Kidney glomerular epithelial cell (primary cell): Measurements from ENCODE around the gene EIF1.

Experiments
- DNase-seq: peaks from one replicate; lab custom pipeline; 2025; lab: John Stamatoyannopoulos, UW

EIF1 gene

DNA sequence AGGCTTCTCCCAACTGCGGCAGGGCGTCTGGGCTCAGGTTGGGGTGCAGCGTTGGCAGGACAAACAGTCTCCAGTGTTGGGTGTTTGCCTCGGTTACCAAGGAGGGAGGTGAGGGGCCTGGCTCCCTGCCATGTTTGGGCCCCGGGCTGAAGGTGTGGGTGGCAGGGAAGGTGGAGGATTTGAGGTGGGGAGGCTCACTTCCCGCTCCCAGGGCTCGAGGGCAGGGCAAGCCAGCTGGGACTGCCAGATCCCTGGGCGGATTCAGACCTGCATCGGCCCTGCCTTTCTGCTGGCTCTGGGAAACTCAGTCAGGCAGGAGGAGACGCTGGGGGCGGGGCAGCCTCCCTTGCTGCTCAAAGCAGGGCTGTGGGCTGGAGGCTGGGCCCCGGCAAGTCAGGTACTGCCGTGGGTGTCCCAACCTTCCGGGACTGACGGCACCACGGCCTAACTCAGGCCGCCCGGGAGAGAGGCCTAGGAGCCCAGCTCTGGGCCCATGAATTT, 33.0 kb upstream of the EIF1 start:
- peak; percentile 30 for DNase-seq

DNA sequence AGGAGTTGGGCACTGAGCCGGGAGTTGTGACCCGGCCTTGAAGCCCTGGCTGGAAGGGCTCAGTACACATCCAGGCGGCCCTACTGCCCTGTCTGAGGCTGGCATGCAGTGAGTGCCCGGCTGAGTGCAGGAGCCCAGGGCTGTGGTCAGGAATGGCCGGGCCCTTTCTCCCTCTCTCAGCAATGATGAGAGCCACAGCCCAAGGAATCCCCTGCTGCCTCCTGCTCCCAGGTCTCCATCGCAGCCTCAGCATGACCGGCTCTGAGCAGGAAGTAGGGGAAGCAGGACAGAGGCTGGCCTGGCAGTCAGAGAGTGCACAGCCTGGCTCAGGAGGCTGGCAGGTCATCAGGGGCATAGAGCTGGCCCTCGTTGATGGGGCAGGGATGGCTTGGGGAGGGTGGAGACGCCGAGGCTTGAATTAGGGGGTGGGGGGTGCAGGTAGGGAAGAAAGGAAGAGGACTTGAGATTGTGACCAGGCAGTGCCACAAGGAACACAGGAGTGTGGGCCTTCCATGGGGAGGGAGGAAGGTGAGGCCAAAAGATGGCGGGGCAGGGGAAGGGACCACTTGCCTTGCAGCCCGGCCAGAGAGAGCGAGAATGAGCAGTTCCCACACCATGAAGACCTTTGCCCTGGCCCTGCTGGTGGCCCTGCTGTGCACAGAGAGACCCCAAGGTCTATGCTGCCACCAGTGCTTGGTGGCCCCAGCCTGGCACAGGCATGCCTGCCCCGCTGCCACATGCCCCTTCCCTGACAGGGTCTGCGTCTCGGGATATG, 32.2 kb upstream of the EIF1 start:
- no peak for DNase-seq

DNA sequence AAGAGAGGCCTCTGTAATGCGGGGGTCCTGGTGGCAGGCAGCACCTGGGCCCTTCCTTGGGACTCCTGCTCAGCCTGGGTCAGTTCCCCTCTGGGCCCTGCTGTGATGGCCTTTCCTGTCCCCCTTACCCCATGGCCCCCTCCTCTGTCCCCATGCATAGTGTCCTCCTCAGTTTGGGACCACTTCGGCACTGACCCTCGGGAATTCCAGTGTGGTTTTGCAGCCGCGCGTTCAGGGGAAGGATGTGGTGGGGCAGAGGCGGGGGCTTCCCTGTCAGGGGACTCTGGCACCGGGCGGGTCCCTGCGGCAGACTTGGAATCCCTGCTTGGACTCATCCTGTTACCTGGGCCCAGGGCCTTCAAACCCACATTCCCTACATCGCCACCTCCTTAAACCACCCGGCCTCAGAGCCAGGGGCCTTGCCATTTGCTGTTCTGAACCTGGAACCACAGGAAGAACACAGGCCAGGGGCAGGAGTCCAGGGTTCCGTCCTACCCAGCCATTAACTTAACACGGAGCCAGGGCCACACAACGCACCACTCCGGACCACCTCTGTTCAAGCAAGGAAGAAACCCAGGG, 31.4 kb upstream of the EIF1 start:
- no peak for DNase-seq

DNA sequence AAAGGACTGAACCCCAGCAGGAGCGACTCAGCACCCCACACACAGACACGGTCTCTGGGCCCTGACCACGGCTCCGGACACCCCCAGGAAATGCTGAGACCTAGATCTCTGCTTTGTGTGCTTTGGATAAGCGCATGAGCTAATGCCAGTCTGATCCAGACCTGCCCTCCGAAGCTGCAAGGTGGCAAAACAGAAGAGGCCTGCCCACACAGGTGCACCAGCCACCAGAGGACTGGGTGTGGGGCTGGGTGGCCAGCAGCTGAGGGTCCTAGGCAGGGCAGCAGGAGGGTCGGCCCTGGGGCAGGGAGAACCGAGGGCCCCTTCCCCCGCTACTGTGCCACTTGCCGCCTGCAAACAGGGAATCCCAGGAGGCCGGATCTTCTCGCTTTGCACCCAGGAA, 30.7 kb upstream of the EIF1 start:
- DNase-seq = no peak

DNA sequence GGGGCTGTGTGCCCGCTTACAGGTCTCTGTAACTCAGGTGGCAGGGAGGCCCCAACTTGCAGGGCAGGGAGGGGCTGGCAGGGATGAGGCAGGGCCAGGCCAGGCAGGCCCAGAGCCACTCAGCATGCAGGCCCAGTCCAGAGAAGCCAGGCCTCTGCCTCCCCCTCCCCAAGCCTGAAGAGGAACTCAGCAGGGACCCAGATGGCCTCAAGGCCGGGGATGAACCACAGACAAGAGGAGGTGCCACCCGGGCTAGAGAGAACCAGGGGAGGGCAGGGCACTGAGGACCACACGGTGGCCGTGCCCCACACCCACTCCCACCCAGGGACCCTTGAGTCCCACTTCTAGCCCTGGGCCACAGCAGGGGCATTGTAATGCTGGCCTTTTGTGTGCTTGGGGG, 29.8 kb upstream of the EIF1 start:
- no peak for DNase-seq

DNA sequence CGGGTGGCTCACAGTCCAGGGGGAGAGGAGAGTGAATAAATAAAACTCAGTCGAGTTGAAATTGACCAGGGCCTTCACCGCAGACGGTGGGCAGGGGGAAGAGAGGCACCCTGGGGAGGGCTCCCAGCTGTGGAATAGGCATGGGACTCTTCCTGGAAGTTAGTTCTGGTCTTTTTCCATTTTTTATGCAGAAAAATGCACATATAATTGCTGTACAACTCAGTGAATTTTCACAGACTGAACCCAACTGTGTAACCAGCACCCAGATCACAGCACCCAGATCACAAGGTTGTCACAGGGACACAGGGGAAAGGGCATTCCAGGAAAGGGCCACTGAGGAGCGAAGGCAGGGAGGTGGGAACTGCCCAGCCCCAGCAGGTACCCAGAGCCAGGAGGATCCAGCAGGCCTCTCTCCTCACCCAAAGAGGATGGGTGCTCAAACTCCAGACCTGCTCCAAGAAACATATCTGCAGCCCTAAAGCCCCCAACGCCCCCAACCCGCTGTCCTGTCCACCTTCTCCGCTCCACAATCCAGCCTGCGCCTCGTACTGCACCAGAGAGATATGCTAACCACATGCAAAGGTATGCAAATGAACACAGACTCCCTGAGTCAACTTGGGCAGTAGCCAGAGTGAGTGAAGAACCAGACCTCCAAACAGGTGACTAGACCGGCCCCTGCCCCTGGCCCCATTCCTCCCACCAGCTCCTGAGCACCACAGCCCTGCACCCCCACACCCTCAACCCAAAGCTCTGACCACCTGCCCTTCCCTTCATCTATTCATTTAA, 29.1 kb upstream of the EIF1 start:
- no peak for DNase-seq

DNA sequence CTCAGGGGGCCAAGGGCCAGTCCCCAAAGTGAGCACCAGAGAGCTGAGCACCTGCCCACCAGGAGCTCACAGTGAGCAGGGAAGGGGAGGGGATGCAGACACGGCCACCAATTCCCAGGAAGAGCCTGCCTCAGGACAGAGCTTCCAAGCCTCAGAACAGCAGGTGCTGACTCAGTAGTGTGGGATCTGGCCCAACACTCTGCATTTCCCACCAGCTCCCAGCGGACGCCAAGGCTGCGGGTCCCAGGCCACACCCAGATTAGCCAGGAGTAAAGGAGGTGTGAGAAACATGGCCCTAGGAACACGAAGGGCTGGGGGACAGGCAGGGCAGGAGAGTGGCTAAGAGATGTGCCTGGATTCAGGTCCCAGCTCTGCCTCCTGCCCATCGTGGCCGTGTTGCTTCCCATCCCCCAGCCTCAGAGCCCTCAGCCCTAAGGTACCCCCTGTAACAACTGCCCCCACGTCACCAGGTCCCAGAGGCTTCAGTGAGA, 28.4 kb upstream of the EIF1 start:
- DNase-seq = no peak

DNA sequence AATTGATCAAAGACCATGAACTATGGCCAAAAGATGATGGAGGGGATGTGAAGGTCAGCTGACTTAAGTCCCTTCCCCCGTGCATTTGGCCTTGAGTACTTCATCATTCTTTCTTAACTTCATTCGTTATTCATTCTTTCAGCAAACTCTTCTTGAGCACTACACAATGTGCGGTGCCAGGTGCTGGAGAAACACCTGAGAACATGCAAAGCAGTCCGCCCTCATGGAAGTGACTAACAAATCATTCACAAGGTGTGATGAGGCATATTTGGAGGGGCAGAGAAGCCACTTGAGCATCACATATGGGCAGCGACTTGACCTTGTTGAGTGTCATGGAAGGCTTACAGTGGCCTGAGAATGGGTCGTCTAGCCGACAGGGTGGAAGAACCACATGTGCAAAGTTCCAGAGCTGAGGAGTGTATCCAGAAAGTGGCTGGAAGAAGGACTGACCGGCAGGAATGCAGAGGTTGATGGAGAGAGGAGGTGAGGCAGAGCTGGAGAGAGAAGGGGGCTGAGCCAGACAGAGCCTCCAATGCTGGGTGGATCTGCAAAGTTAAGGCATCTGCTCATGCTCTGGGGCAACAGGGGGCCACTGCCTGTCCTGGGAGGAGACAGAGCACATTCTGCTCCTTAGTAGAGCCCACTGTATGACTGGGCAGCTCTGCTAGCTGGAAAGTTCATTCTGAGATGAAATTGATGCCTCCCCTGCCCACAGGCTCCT, 25.1 kb upstream of the EIF1 start:
- no peak for DNase-seq

DNA sequence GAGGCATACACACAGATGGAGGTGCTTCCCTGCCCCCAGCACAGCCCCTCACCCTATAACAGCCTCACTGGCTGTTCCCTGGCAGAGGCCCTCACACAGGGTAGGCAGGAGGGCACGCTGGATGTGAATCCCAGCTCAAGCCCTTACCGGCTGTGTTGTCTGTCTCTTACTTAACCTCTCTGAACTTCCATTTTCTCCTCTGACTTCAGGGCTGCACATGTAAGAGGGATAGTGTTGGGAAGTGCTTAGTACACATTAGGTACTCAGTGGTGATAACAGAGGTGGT, 24.6 kb upstream of the EIF1 start:
- DNase-seq = no peak

DNA sequence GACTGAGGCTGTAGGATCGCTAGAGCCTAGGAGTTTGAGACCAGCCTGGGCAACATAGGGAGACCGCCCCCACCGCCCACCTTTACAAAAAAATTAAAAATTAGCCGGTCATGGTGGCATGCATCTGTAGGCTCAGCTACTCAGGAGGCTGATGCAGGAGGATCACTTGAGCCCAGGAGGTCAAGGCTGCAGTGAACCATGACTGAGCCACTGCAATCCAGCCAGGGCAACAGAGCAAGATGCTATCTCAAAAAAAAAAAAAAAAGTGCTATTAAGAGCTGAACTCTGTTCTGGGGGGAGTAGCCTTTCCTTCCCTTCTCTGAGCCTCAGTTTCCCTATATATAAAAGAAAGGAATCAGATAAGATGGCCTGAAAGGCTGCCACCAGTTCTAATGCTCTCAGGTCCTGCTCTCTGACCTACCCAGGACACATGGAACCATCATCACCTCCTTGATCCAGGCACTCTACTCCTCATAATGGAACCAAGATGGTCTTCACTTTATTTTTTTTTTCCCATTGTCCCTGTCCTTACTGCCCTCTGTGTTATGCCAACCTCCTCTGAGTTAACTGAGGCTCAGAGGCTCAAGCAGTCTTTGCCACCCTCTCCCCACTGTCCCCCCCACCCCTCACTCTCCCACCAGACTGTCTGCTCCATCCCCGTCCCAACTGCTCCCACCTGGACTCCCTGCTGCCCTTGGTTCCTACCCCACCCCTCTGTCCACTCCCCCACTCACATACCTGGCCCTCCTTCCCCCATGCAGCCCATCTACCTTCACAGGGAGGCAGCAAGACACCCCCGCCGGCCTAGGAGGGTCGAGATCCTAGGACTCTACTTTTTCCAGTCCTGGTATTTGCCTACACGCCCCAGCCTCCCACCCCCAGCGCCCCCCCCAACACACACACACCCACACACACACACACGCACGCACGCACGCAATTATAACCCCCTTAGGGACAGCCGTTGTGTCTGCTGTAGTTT, 23.8 kb upstream of the EIF1 start:
- DNase-seq = no peak

DNA sequence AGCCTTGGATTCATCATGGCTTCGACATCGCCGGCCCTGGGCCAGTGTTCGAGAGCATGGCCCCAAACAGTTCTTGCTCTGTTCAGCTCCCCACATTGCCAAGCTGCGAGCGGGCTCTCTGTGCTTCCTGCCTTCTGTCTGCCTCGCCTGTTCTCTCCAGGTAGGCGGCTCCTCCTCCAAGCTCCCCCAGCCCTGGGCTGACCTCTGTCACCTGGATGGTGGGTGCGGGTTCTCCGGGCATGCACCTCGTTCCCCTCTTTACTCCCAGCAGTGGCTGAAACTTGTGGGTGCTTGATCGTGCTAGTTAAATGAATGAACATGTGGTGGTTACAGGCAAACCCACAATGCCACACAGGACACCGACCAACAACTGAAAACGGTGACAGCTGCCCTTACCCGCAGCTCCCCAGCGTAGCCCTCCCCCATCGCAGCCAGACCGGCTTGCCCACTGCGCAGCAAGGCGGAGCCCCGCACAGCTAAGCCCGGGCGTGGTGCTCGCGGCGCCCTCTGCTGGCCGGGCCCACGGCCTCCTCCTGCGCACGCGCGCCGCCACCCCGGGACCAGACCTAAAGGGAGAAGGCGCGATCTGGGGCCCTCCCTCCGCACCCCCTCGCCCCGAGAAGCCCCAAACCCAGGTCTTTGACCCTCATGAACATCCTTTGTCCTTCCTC, 23.0 kb upstream of the EIF1 start:
- DNase-seq = peak; percentile 66

DNA sequence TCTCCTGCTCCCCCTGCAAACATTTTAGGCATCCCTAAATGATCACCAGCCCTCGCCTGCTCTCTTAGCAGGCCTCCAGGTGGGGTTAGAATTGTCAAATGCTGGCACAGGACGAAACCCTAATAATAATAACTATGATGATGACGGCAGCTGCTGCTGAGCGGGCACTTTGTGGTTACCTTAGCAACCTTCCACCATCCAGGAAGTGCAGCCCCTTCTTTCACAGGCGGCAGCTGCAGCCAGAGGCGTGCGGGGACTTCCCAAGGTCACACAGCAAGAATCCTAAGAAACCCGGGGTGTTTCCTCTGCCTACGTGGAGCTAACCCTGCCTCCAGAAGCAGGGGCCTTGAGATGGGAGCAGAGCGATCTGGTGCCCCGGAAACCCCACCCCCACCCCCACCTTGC, 22.4 kb upstream of the EIF1 start:
- peak; percentile 61 for DNase-seq

DNA sequence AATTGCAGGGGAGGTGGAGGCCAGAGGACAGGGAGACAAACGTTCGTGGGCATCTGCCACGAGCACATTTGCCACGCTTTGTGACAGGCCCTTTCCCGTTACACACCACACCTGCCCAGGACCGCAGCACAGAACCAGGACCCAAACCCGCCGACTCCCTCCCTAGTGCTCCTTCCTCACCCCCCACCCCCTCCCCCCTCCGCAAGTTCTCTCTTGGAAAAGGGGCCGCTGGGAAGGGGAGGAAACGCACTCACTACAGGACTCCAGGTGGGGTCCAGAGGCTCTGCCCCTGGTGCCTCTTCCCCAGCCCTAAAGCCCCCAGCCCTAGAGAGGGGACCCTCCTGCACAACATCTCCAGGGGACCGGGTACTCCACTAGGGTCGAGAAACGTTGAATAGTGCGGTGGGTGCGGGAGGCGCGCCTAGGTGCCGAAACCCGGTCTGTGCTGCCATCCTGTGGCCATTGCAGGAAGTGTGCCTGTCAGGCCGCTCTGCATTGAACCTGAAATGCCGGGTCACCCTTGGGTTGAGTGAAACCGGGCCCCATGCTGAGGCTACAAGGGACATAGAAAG, 21.9 kb upstream of the EIF1 start:
- peak; percentile 54 for DNase-seq

DNA sequence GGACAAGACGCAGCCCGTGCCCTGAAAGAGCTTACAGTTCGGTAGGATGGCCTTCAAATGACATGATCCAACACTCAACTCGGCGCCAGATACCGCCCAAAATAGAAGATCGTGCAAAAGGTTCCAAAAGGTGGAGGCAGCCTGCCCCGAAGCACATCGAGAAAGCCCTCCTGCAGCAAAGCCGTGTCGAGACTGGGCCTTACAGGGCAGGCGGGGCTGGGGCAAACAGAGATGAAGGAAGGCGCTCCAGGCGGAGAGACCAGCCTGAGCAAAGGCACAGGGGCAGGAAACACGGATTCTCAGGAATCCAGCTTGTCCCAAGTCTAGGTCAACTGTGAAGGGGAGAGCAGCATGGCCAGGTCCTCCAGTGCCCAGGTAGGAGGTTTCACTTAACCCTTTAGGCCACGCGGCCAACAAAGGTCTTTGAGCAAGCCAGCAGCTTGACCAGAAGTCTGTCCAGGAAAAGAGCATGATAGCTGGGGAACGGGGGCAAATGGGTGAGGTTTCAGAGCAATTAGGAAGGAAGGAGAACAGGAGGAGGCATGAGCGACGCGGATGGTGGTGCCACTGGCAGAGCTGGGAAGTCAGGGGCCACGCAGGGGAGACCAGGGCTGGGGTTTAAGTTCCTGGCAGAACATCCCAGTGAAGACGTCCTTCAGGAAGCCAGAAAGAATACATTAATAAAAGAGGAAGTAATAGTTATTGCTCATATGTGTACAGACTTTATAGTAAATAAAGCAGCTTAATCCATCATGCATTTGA, 21.2 kb upstream of the EIF1 start:
- DNase-seq = no peak

DNA sequence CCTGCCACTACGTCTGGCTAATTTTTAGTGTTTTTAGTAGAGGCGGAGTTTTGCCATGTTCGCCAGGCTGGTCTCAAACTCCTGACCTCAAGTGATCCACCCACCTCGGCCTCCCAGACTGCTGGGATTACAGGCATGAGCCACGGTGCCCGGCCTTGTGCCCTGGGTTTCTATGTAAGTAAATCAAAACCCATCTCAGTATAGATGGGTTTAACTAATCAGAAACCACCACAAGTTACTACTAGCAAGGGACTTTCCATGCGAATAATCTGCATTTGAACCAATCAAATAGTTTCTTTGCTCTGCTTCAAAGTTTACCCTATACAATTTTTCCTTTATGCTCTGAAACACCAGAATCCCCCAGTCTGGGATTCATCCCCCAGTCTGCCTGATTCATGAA, 16.5 kb upstream of the EIF1 start:
- no peak for DNase-seq

DNA sequence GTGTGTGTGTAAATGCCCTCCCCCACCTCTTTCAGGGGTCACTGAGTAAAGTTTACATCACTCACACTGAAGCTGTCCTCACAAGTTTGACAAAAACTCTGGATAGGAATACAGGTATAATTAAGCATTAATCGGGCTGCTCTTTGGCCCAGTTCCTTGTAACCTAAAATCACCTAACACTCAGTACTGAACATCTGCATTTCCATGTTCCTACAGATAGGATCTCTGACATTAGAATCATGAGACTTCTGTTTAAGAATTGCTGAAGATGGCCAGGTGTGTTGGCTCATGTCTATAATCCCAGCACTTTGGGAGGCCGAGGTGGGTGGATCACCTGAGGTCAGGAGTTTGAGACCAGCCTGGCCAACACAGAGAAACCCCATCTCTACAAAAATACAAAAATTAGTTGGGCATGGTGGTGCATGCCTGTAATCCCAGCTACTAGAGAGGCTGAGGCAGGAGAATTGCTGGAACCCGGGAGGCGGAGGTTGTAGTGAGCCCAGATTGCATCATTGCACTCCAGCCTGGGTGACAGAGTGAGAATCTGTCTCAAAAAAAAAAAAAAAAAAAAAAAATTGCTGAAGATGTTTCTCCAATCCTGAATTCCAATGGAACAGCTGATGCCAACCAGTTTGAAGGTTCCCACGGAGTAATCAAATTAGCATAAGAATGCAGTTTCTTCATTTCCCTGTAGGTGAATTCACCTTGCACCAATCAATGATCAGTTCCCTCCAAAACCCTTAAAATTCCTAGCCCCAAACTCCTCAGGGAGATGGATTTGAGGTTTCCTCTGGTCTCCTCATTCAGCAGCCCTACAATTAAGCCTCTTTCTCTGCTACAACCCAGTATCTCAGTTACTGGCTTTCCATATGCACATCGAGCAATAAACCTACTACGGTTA, 13.3 kb upstream of the EIF1 start:
- DNase-seq = peak; percentile 41

DNA sequence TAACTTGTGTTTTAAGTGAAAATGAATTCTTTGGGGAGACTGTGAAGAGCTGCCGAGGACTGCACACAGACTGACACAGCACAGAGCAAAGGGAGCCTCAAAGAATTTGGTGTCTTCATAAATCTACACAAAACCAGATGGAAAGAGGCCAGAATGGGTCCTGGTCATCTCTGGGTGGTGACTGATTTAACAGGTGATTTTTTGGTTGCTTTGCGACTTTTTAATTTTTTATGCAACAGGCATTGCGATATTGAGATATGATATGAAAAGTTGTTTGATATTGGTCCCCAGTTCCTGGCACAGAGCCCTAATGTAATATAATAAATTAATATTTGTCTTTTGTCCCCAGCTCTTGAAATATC, 12.6 kb upstream of the EIF1 start:
- DNase-seq = no peak

DNA sequence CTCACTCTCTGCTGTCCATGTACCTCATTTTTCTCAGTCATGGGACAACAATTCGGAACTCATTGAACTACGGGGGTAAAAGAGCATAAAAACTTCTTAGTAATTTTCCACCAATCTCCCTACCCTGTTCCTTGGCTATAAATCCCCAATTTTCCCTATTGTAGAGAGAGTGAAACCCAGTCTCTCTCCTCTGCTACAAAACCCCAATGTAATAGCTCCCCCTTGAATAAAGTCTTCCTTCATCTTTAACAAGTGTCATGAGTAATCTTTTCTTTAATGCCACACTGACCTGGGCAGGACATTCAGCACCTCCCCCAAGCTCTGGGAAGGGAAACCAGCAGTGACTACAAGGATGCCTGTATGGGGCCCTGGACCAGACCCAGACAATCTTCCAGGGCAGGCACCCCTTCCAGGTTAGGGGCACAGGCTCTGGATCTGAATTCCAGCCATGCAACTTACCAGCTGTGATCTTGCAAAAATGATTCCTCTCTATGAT, 10.2 kb upstream of the EIF1 start:
- DNase-seq = peak; percentile 84
